GM18951 (cell line): ENCODE results near the gene ANKRD23.

ENCODE experiments used
- POLR2A ChIP-seq: IDR thresholded peaks from 4 replicates; pipeline ENCODE4 v1.6.1; 2011; ENCODE audit warnings: mild to moderate bottlenecking; ENCODE audit not compliant: insufficient read length, insufficient read depth; ENCODE audit errors: extremely low read depth
- in situ Hi-C: fragments of 300-500 bp; cut with MboI; formaldehyde crosslinking; loops from one replicate; pipeline ENCODE4 v1.12.0; 2022; ENCODE audit warnings: low sequenced_read_pairs, mixed read lengths, inconsistent platforms; ENCODE audit not compliant: unreplicated experiment

ANKRD23 gene

GRCh38 chr2:96830044-96830562 lies 13.7 kb downstream of the ANKRD23 start:
- in situ Hi-C loops = no loop called here
- no peak for TF ChIP-seq POLR2A

- TF ChIP-seq POLR2A = no peak
- in situ Hi-C loops = no loop called here
These were observed 14.9 kb downstream of the ANKRD23 start for GRCh38 chr2:96828874-96829273.

GRCh38 chr2:96828436-96828835 lies 15.4 kb downstream of the ANKRD23 start:
- TF ChIP-seq POLR2A = no peak
- in situ Hi-C loops = no loop called here

GRCh38 chr2:96826546-96827278 lies 17.1 kb downstream of the ANKRD23 start:
- in situ Hi-C loops = no loop called here
- no peak for TF ChIP-seq POLR2A

- TF ChIP-seq POLR2A = no peak
- in situ Hi-C loops = no loop called here
These were observed 18.8 kb downstream of the ANKRD23 start for GRCh38 chr2:96825057-96825456.

- in situ Hi-C loops = no loop called here
- TF ChIP-seq POLR2A = no peak
These were observed 19.5 kb downstream of the ANKRD23 start for GRCh38 chr2:96824079-96824870.

- TF ChIP-seq POLR2A = no peak
- in situ Hi-C loops = no loop called here
These were observed 20.6 kb downstream of the ANKRD23 start for GRCh38 chr2:96823198-96823597.

GRCh38 chr2:96822786-96823185 lies 21.0 kb downstream of the ANKRD23 start:
- no peak for TF ChIP-seq POLR2A
- in situ Hi-C loops = no loop called here

GRCh38 chr2:96821113-96821675 lies 22.6 kb downstream of the ANKRD23 start:
- in situ Hi-C loops = no loop called here
- TF ChIP-seq POLR2A = no peak

GRCh38 chr2:96819876-96820511 lies 23.8 kb downstream of the ANKRD23 start:
- in situ Hi-C loops = no loop called here
- no peak for TF ChIP-seq POLR2A

- in situ Hi-C loops = no loop called here
These were observed 24.5 kb downstream of the ANKRD23 start for GRCh38 chr2:96819128-96819875.

GRCh38 chr2:96817882-96818281 lies 25.9 kb downstream of the ANKRD23 start:
- in situ Hi-C loops = no loop called here
- TF ChIP-seq POLR2A = no peak

More at GRCh38 chr2:96819128-96819875, 24.5 kb downstream of the ANKRD23 start:
- TF ChIP-seq POLR2A = no peak
